ENCODE data around the gene AHNAK2. TPM values are rescaled to one million over a fixed set of nuclear protein-coding genes. Genes with fewer than 3 reads are reported as not detected.
"Not testable (repeated sequence)": the region's sequence is repeated elsewhere in the genome, so short reads cannot be mapped to it uniquely, and the experiment has no call there.

AHNAK2 gene
- total and polyA plus RNA-seq, 2 donors (not counting 1 experiment from before 2014, with no cell fraction given): not detected

- H3K79me2 ChIP-seq (ENCODE audit: control insufficient read depth, insufficient read depth, low read length); H3K36me3 ChIP-seq (replicated peaks in 1 of 2; ENCODE audit: control extremely low read depth in 1 of 2, control insufficient read depth in 1 of 2, extremely low read depth in 1 of 2, insufficient read depth in 2 of 2, low read length in 1 of 2); H3K27ac Mint-ChIP-seq; H3K4me2 ChIP-seq (replicated peaks; ENCODE audit: low read depth, low read length, poor library complexity, severe bottlenecking); H3K4me1 ChIP-seq (ENCODE audit: control insufficient read depth in 2 of 2, insufficient read depth in 2 of 2, low read length in 2 of 2); ATAC-seq (ENCODE audit: low read depth); H3K4me1 Mint-ChIP-seq; H3K27ac ChIP-seq (ENCODE audit: low read length in 2 of 2); DNase-seq; H3K27me3 Mint-ChIP-seq; H3K4me3 ChIP-seq (ENCODE audit: control extremely low read depth in 1 of 5, extremely low read depth in 1 of 5, insufficient read depth in 1 of 5, low read depth in 2 of 5, low read length in 4 of 5); POLR2A ChIA-PET; H4K20me1 ChIP-seq (ENCODE audit: control insufficient read depth, insufficient read depth, low read length, poor library complexity, severe bottlenecking); H3K9me3 Mint-ChIP-seq (ENCODE audit: insufficient read depth); H3K4me3 Mint-ChIP-seq; CTCF ChIA-PET; H3K27me3 ChIP-seq (replicated peaks in 1 of 4; ENCODE audit: control extremely low read depth in 1 of 4, control insufficient read depth in 3 of 4, insufficient read depth in 4 of 4, low read length in 3 of 4); intact Hi-C loops (cut with micrococcal nuclease); H2AFZ ChIP-seq (ENCODE audit: insufficient read depth, low read depth, low read length, poor library complexity, severe bottlenecking); H3K9ac ChIP-seq (ENCODE audit: low read length); H3K9me3 ChIP-seq (ENCODE audit: control extremely low read depth in 1 of 3, control insufficient read depth in 2 of 3, insufficient read depth in 1 of 3, low read length in 2 of 3): not testable (repeated sequence)
- WGBS (ENCODE audit: insufficient coverage): 95% methylated on average over 29 of the region's 29 CpGs
Measured at GRCh38 chr14:104943216-104944015, 34.8 kb downstream of the AHNAK2 start.

DNA sequence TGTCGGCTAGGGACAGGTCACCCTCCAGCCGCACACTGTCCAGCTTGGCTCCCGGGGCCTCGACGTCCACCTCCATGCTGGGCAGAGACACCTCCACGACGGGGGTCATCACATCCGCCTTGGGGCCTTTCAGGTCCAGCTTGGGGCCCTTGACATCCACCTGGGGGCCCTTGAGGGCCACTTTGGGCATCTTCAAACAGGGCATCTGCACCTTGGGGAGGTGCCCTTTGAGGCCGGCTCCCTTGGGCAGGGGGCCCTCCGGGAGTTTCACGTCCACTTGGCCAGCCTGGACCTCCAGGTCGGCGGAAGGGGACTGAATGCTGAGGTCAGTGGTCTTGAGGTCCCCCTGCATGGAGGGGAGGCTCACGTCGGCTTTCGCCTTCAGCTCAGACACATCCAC, 35.6 kb downstream of the AHNAK2 start:
- Mint-ChIP-seq H3K4me3 (no peak overlapping the region), H3K9me3 (ENCODE audit: insufficient read depth) (no peaks in the 10 kb centered on the region), H3K4me1 (no peaks in the 10 kb centered on the region), H3K27ac (no peak overlapping the region), H3K27me3 (no peaks in the 10 kb centered on the region)
- intact Hi-C loops (cut with micrococcal nuclease): no loop called here
- H3K4me2 ChIP-seq (replicated peaks; ENCODE audit: low read depth, low read length, poor library complexity, severe bottlenecking): no peak overlapping the region
- no peak overlapping the region for H3K27ac ChIP-seq (ENCODE audit: low read length in 2 of 2)
- no peak for TF ChIP-seq EZH2 (IDR thresholded peaks at IDR 0.05; ENCODE audit: borderline replicate concordance, insufficient read depth, low read depth, low read length, poor library complexity, severe bottlenecking)
- TF ChIP-seq CTCF (IDR thresholded peaks at IDR 0.05): no peak
- DNase-seq (no peak), ATAC-seq (ENCODE audit: low read depth) (no peak)
- ChIA-PET CTCF (no interaction called here), POLR2A (no interaction called here)
- H3K79me2 ChIP-seq (ENCODE audit: control insufficient read depth, insufficient read depth, low read length): no peaks in the 10 kb centered on the region
- no peaks in the 10 kb centered on the region for H3K36me3 ChIP-seq (replicated peaks in 1 of 2; ENCODE audit: control extremely low read depth in 1 of 2, control insufficient read depth in 1 of 2, extremely low read depth in 1 of 2, insufficient read depth in 2 of 2, low read length in 1 of 2)
- no peaks in the 10 kb centered on the region for H4K20me1 ChIP-seq (ENCODE audit: control insufficient read depth, insufficient read depth, low read length, poor library complexity, severe bottlenecking)
- no peaks in the 10 kb centered on the region for H3K9me3 ChIP-seq (ENCODE audit: control extremely low read depth in 1 of 3, control insufficient read depth in 2 of 3, insufficient read depth in 1 of 3, low read length in 2 of 3)
- no peak overlapping the region for H2AFZ ChIP-seq (ENCODE audit: insufficient read depth, low read depth, low read length, poor library complexity, severe bottlenecking)
- H3K4me1 ChIP-seq (ENCODE audit: control insufficient read depth in 2 of 2, insufficient read depth in 2 of 2, low read length in 2 of 2): no peaks in the 10 kb centered on the region
- no peaks in the 10 kb centered on the region for H3K27me3 ChIP-seq (replicated peaks in 1 of 4; ENCODE audit: control extremely low read depth in 1 of 4, control insufficient read depth in 3 of 4, insufficient read depth in 4 of 4, low read length in 3 of 4)
- over 99% methylated on average over 16 of the region's 16 CpGs for WGBS (ENCODE audit: insufficient coverage)
- H3K4me3 ChIP-seq (ENCODE audit: control extremely low read depth in 1 of 5, extremely low read depth in 1 of 5, insufficient read depth in 1 of 5, low read depth in 2 of 5, low read length in 4 of 5): no peak overlapping the region
- H3K9ac ChIP-seq (ENCODE audit: low read length): no peak overlapping the region
